OCI-LY1 (cell line): Measurements from ENCODE around the gene DLX4.

Experiments
- H2AFZ ChIP-seq: fragments of 200-600 bp; sonication (generic), shearing (Covaris generic); 2 replicates; pipeline ENCODE4 v1.6.0; 2014; ENCODE audit warnings: antibody characterized with exemption, mild to moderate bottlenecking, low read length
- H3F3A ChIP-seq: fragments of 200-600 bp; sonication (generic), shearing (Covaris generic); 2 replicates; pipeline ENCODE4 v1.6.0; 2014; ENCODE audit warnings: mild to moderate bottlenecking, antibody characterized with exemption, low read length, moderate library complexity; ENCODE audit not compliant: insufficient read depth
- H3K27ac ChIP-seq: fragments of 200-600 bp; sonication (generic); 2 replicates; pipeline ENCODE4 v1.5.1; 2014; ENCODE audit warnings: low read length, mixed run types, mild to moderate bottlenecking, low read depth; ENCODE audit not compliant: poor library complexity, severe bottlenecking
- H3K27me3 ChIP-seq: fragments of 200-600 bp; sonication (generic); 2 replicates; pipeline ENCODE4 v1.6.0; 2014; ENCODE audit warnings: antibody characterized with exemption, mild to moderate bottlenecking, low read length, moderate library complexity; ENCODE audit not compliant: insufficient read depth
- H3K36me3 ChIP-seq: fragments of 200-600 bp; sonication (generic); 2 replicates; pipeline ENCODE4 v1.6.1; 2014; ENCODE audit warnings: mild to moderate bottlenecking, antibody characterized with exemption, low read length, moderate library complexity, mixed read lengths; ENCODE audit not compliant: insufficient read depth
- H3K4me1 ChIP-seq: fragments of 200-600 bp; sonication (generic); 2 replicates; pipeline ENCODE4 v1.5.1; 2014; ENCODE audit warnings: mild to moderate bottlenecking, low read length, moderate library complexity; ENCODE audit not compliant: insufficient read depth, severe bottlenecking
- H3K4me2 ChIP-seq: fragments of 200-600 bp; sonication (generic), shearing (Covaris generic); 2 replicates; pipeline ENCODE4 v1.6.1; 2014; ENCODE audit warnings: low read length
- H3K4me3 ChIP-seq: fragments of 200-600 bp; sonication (generic); 2 replicates; pipeline ENCODE4 v1.5.1; 2014; ENCODE audit warnings: low read length, low read depth, mild to moderate bottlenecking, mixed read lengths; ENCODE audit not compliant: poor library complexity, severe bottlenecking
- H3K79me2 ChIP-seq: fragments of 200-600 bp; shearing (Covaris generic); 2 replicates; pipeline ENCODE4 v1.6.1; 2016; ENCODE audit warnings: mixed run types, low read length, mixed read lengths; ENCODE audit not compliant: insufficient read depth
- H3K9ac ChIP-seq: fragments of 200-600 bp; sonication (generic), shearing (Covaris generic); 2 replicates; pipeline ENCODE4 v1.6.1; 2014; ENCODE audit warnings: mild to moderate bottlenecking, low read length, mixed read lengths
- H3K9me2 ChIP-seq: fragments of 200-600 bp; sonication (generic), shearing (Covaris generic); 2 replicates; pipeline ENCODE4 v1.6.1; 2014; ENCODE audit warnings: low read depth, mild to moderate bottlenecking, low read length, mixed read lengths
- H3K9me3 ChIP-seq: fragments of 200-600 bp; shearing (Covaris generic); 2 replicates; pipeline ENCODE4 v1.6.1; 2014; ENCODE audit warnings: low read length, mixed read lengths
- H4K20me1 ChIP-seq: fragments of 200-600 bp; sonication (generic), shearing (Covaris generic); 2 replicates; pipeline ENCODE4 v1.6.0; 2016; ENCODE audit warnings: mild to moderate bottlenecking, low read length; ENCODE audit not compliant: insufficient read depth
- EZH2 ChIP-seq: fragments of 200-600 bp; sonication (generic), shearing (Covaris generic); IDR thresholded peaks from 2 replicates; pipeline ENCODE4 v1.8.0; 2017; ENCODE audit warnings: borderline replicate concordance, mixed run types, mild to moderate bottlenecking, antibody characterized with exemption, low read length, moderate library complexity, mixed read lengths
- TF ChIP-seq, protein P1 (sequence below): fragments of 200-600 bp; sonication (generic), shearing (Covaris generic); IDR thresholded peaks from 2 replicates; pipeline ENCODE4 v1.5.1; 2017; ENCODE audit warnings: mild to moderate bottlenecking, antibody characterized with exemption, low read length, moderate library complexity, mixed read lengths

The DLX4 gene

DNA sequence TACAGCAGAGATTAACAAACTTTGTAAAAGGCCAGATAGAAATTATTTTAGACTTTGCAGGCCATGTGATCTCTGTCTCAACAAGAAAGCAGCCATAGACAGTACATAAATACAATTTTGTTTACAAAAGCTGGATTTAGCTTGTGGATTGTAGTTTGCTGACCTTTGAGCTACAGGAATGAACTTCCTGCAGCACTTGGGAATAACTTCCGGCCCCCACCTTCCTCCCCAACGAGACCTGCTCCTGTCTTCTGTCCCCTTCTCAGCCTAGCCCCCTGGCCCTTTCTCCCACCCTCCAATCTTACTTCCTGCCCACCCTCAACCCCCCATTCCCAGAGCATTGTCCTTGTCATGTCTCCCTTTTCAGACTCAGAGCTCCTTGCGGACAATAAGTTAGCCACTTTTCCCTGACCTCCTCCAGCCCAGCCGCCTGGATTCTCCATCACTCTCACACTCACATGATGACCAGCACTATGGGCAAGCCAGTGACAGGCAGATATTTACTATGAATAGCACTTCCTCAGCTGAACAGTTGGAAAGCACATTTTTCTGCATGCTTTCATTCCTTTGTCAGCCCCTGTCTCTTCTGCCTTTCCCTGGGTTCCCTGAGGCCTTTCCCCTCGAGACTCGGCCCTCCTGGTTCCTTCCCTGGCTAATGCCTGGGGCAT lies 53.6 kb downstream of the DLX4 start:
- no peaks in the 10 kb centered on the region for H3K36me3 ChIP-seq
- no peak for TF ChIP-seq EZH2
- TF ChIP-seq, protein P1, sequence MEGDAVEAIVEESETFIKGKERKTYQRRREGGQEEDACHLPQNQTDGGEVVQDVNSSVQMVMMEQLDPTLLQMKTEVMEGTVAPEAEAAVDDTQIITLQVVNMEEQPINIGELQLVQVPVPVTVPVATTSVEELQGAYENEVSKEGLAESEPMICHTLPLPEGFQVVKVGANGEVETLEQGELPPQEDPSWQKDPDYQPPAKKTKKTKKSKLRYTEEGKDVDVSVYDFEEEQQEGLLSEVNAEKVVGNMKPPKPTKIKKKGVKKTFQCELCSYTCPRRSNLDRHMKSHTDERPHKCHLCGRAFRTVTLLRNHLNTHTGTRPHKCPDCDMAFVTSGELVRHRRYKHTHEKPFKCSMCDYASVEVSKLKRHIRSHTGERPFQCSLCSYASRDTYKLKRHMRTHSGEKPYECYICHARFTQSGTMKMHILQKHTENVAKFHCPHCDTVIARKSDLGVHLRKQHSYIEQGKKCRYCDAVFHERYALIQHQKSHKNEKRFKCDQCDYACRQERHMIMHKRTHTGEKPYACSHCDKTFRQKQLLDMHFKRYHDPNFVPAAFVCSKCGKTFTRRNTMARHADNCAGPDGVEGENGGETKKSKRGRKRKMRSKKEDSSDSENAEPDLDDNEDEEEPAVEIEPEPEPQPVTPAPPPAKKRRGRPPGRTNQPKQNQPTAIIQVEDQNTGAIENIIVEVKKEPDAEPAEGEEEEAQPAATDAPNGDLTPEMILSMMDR: no peak
- no peak overlapping the region for H3K27ac ChIP-seq
- H3K4me2 ChIP-seq: no peak overlapping the region
- H3F3A ChIP-seq: peaks cover 8% of the 10 kb centered on the region
- no peak overlapping the region for H3K9ac ChIP-seq
- no peaks in the 10 kb centered on the region for H3K79me2 ChIP-seq
- H3K9me2 ChIP-seq: no peaks in the 10 kb centered on the region
- no peaks in the 10 kb centered on the region for H3K27me3 ChIP-seq
- no peaks in the 10 kb centered on the region for H4K20me1 ChIP-seq
- H2AFZ ChIP-seq: no peak overlapping the region
- H3K4me3 ChIP-seq: no peak overlapping the region
- no peaks in the 10 kb centered on the region for H3K4me1 ChIP-seq
- H3K9me3 ChIP-seq: 0 out of 2 replicates have a peak, but pooled peaks cover 2% of the 10 kb centered on the region

DNA sequence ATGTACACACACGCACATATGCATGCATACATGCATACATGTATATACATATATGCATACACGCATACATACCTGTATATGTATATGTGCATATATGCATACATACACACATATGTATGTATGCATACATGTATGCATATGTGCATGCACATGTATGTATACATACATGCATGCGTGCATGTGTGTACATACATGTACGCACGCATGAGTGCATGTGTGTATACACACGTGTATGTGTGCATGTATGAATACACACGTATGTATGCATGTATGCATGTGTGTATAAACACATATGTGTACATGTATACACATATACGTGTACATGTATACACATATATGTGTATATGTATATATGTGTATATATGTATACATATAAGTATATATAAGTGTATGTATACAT lies 54.5 kb downstream of the DLX4 start:
- Histone ChIP-seq H3K36me3 (no peaks in the 10 kb centered on the region), H3K9ac (no peak overlapping the region), H2AFZ (no peak overlapping the region), H4K20me1 (no peaks in the 10 kb centered on the region), H3K9me3 (0 out of 2 replicates have a peak, but pooled peaks cover 2% of the 10 kb centered on the region), H3K27ac (no peak overlapping the region), H3K9me2 (no peaks in the 10 kb centered on the region), H3F3A (peaks cover 8% of the 10 kb centered on the region), H3K4me1 (no peaks in the 10 kb centered on the region), H3K79me2 (no peaks in the 10 kb centered on the region), H3K4me3 (no peak overlapping the region), H3K27me3 (no peaks in the 10 kb centered on the region), H3K4me2 (no peak overlapping the region)
- no peak for TF ChIP-seq EZH2
